IPS-11a (cell line): ENCODE results near the gene E2F7.

Experiments
- H3K4me3 ChIP-seq: one replicate; pipeline ENCODE4 v1.5.1; 2013; ENCODE audit warnings: low read depth, low read length, control low read depth

The E2F7 gene

DNA sequence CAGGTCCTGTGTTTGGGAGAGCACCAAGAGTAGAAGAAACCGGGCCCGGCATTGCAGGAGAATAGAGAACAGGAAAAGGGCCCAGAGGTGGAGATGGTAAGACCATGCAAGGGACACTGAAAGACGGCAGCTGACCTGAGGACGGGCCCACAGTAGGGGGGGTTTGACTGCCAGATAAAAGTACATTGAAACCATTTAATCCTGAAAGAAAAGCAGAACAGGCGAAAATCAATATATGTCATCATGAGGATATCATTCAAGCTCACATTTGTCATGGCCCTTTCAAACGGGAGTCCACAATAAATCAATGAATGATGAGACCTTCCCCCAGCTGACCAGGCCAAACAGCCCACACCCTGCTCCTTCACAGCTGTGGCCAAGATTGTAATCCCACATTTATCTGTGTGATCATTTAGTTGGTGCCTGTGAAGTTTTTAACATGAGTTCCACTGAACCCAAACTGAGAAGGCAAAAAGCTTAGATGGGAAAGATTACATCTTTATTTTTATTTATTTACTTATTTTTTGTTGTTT is 39.5 kb downstream of the E2F7 start:
- no peak overlapping the region for H3K4me3 ChIP-seq

DNA sequence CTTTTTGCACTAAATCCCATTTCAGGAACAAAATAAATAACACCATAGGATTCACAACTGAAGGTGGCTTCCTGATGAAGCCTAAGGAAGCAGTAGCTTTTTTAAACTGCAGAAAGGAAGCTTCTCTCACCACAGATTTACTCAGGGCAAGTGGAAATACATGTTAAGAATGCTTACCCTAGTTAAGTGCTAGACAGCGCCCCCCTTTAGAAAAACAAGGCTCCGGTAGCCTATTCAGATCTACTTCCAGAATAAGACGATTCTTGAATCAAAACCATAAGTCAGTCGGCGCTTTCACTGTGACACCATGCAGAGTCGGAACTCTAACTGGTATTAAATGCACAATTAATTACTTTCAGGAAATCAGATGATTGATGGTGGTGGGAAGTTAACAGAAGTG is 41.9 kb downstream of the E2F7 start:
- no peak overlapping the region for H3K4me3 ChIP-seq

DNA sequence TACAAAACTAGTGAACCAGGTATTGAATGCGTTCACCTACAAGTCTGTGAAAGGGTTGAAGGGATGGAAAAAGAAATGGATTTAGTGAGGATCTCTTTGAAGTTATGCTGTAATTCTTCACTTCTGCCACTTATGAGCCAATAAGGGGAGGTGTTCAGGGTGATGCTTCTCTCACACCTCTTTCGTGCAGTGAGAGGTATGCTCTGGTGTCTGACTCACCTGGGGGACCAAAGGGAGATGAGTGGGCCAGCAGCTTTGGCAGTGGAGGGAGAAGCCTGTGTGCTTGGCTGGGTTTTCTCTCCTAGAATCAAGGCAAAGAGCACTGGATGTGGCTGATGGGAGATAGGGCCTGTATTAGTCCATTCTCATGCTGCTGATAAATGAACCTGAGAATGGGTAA is 45.4 kb downstream of the E2F7 start:
- H3K4me3 ChIP-seq: no peak overlapping the region

DNA sequence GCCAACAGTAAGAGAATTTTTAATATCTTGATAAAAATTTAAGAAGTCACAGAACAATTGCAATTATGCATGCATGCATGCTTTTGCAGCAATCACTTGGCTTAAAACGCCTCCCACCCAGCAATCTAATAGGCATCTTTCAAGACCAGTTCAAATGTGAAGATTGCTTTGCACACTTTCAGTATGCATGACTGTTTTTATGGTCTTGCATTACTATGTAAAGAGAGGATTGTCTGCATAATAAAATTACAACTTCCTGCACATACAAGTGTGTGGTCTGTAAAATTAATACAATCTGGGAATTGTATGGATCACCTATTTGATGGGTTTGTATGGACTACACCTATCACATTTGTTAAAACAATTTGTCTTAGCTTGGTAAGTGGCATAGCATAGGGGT is 48.8 kb downstream of the E2F7 start:
- H3K4me3 ChIP-seq: no peak overlapping the region

DNA sequence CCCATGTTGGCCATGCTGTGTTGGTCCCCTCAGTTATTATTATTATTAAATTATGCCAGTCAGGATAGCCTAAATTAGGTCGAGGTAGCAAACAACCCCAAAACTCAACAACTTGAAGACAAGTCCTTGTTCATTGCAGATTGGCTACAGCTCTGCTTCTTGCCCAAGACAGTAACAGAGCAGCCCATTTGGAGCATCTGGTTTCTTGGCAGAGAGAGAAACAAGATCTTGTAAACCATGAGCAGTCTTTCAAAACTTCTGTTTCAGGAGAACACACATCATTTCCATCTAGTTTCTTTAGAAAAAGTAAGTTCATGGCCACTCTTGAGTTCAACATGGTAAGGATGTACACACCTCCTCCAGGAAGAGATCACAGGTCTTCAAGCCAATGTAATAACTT is 52.3 kb downstream of the E2F7 start:
- no peak overlapping the region for H3K4me3 ChIP-seq

DNA sequence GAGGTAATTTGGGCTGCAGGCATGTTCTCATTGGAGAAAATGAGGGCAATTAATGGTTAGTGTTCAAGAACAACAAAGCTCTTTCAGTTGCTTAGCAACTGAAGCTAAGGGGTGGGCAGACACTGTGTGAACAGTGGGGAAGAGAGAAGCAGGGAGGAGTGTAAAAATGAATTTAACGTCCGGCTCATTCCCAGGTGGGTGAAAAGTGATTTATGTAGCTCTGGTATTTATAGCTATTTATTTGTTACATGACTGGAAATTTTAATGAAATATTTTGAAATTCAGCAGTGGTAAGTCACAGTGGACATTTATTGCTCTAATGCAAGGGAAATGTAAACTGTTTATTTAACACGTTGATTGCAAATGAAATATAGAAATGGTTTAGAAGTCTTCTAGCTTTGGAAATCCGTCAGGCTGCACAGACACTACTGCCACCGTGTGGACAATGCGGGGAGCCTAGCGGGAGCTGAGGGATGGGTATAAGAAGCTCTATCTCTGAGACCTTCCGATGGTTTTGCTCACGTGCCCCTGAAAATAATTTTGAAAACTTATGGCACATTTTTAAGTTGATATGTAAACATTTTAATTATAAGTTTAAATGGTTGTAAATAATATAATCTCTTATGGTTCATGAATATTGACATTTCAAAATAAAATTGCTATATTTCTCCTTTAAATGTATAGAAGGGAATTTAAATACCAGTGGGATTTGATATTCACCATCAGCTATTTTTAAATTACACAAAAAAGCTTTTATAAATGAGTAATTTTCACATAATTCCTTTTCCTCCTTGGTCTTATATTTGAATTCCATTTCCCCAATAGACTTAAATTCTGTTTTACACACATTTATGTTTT is 54.4 kb downstream of the E2F7 start:
- no peak overlapping the region for H3K4me3 ChIP-seq

DNA sequence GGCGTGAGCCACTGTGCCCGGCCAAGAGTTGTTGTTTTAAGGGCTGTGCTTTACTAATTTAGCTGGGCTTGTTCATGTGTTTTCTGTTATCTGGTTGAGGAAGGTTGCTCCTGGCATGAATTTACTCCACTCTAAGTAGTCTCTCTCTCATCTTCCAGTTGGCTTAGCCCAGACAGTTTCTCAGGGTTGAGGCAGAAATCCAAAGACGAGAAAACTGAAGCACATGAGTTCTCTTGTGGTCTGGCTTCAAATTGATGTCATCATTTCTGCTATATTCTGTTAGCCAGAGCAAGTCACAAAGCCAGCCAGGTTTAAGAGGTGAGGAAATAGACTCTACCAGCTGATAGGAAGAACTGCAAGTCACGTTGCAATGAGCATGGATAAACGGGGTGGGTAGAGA is 57.9 kb downstream of the E2F7 start:
- H3K4me3 ChIP-seq: no peak overlapping the region

DNA sequence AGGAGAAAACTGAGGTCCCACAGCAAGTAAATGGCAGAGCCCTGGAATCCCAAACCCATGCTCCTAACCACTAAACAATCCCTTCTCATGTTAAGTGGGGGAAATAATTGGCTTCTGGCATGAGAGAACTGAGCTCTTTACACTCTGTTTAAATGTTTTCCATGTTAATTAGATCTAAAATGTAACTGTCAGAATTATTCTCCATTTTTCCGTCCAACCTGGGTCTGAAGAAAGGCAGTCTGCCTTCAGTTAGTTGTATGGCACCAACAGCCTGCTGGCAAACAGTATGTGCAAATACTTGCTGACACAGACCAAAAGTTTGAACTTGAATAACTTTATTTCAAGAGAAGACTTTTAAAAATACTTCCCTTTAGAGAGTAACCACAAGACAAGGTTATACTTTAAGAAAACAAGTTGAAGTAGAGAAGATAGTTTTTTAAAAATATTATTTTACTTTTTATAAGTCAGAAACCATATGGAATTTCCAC is 59.7 kb downstream of the E2F7 start:
- no peak overlapping the region for H3K4me3 ChIP-seq

DNA sequence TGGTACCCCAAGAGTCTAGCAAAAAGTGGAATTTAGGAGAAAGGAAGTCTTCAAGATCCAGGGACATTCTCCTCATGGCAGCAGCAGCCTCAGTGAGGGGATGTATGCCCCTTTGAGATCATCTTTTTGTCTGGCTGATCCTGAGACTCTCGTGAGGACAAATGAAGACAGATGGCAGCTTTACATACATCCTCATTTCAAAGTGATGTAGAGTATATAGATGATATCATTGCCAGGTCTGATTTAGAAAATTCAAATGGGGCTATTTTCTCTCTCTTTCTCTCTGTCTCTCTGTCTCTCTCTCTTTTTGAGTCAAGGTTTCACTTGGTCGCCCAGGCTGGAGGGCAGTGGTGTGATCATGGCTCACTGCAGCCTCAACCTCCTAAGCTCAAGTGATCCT is 61.5 kb downstream of the E2F7 start:
- H3K4me3 ChIP-seq: no peak overlapping the region

DNA sequence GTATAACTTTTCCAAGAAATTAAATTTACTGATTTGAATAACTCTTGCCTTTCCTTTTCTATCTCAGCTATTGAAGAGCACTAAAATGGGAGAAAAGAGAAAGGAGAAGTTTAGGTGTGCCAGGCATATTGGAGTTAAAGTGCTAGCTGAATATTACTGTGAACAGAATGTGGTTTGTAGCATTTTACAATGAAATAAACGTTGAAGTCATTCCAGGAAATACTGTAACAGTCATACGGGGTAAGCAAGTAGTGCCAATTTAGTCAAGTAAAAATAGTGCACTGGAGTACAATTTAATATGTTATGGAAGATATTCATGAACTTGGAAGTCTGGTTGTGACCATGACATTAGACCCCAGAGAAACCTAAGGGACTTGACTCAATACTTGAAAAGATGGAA is 62.1 kb downstream of the E2F7 start:
- H3K4me3 ChIP-seq: no peak overlapping the region

DNA sequence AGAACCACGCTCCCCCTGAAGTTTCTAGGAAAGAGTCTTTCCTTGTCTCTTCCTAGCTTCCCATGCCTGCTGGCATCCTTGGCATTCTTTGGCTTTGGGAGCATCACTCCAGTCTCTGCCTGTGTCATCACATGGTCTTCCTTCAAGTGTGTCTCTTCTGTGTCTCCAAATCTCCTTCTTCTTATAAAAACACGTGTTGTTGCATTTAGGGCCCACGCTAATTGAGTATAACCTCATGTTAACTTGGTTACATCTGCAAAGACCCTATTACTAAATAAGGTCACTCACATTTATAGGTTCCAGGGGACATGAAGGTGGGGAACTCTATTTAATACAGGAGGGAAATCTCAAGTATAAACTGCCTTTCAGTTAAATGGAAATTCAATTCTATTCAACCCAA is 63.0 kb downstream of the E2F7 start:
- H3K4me3 ChIP-seq: no peak overlapping the region

DNA sequence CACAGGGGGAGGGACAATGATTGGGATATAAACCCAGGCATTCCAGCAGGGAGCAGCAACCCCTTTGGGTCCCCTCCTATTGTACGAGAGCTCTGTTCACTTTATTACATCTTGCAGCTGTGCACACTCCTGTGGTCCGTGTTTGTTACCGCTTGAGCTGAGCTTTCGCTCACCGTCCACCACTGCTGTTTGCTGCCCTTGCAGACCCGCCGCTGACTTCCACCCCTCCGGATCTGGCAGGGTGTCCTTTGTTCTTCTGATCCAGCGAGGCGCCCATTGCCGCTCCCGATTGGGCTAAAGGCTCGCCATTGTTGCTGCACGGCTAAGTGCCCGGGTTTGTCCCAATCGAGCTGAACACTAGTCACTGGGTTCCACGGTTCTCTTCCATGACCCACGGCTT is 64.1 kb downstream of the E2F7 start:
- no peak overlapping the region for H3K4me3 ChIP-seq

DNA sequence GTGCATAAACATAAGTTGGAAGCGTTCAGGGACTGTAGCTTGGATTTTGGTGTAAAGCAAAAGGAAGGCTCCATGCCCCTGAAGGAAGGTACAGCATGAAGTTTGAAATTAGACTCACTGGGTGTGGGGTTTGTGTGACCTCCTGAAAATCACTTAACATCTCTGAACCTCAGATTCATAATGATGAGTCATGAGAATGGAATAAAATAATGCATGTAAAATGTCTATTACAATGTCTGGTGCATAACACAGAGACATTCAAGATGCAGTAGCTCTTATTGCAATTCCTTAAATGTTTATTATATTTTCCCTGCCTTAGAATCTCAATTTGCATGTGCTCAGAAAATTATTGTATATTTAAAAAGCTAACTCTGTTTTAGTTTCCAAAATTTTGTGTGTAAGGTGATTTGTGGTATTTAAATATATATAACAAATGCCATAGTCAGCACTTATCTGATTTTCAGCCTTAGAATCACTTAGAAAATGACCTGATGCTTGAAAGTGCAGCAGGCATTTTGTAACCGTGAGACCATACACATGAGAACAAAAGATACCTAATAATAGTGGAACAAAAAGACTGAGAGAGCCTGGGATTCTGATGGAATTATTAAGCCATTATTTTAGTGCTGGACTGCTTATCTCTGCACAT is 66.3 kb downstream of the E2F7 start:
- no peak overlapping the region for H3K4me3 ChIP-seq

DNA sequence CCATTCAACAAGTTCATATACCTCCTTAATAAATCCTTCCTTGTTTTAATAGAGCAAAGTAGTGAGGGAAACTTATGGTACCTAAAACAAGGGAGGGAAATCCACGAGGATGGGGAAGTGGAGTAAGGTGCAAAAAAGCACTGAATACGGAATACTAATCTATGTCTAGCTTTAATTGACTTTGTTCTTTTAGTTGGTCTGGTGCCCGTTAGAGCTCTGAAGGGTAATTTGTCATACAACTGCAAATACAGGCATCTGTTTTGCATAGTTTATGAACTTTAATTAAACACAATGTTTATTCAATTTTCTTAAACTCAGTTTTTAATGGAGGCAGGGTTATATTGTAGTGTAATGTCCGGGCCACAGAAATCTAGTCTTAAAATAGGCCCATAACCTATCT is 67.0 kb downstream of the E2F7 start:
- no peak overlapping the region for H3K4me3 ChIP-seq

DNA sequence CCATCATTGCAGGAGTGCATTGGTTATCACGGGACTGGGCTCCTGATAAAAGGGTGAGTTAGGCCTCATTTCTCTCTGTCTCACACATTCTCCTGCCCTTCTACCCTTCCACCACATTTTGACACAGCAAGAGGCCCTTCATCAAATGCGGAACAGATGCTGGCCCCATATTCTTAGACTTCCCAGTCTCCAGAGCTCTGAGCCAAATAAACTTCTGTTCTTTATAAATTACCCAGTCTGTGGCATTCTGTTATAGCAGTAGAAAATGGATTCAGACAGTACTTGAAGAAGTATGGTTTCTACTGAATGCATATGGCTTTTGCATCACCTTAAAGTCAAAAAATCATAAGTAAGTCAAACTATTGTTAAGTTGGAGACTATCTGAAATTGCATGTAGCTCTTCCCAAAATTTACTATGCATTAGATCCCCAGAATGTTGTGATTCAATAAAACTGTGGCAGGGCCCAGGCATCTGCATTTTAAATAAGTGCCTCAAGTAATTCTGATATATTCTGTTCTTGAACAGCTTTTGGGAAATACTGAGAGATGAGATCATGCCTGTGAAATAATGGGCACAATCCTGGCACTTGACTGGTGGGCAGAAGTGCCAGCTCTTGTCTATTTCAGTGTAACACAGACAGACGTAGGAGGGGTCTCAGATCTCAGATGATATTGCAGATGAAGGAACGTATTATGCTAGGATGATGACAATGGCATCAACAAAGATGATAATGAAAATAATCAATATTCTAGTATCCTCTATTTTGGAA is 68.2 kb downstream of the E2F7 start:
- H3K4me3 ChIP-seq: no peak overlapping the region

DNA sequence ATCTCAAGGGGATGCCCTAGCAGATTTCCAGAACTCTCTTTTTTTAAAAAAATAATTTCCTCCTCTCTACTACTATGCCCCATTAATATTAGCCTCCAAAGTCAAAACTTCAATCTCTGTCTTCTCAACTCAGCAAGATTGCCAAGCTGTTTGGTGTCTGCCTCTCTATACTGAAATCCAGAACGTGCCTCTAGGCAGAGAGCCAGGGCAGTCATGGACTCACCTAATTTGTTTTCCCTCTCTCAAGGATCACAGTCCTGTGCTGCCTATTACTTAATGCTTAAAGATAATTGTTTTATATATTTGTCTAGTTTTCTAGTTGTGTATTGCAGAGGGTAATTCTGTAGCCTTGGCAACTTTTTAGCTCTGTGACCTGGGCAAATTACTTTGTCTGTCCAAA is 74.7 kb downstream of the E2F7 start:
- H3K4me3 ChIP-seq: no peak overlapping the region

DNA sequence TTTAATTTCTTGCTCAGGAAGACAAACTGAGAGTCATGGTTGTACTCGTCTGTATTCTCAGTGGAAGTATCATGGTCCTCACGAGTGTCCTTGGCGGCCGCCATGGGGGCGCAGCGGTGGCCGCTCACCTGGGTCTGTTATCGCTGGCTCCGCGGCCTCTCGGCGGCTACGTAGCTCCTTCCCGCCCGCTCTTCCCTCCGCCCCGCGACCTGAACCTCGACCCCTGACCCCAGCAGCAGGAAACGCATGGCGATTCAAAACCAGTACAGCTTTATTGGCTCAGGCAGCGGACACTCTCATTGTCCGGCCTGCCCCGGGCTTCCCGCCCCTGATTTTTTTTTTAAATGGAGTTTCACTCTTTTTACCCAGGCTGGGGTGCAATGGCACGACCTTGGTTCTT is 80.8 kb downstream of the E2F7 start:
- H3K4me3 ChIP-seq: no peak overlapping the region

DNA sequence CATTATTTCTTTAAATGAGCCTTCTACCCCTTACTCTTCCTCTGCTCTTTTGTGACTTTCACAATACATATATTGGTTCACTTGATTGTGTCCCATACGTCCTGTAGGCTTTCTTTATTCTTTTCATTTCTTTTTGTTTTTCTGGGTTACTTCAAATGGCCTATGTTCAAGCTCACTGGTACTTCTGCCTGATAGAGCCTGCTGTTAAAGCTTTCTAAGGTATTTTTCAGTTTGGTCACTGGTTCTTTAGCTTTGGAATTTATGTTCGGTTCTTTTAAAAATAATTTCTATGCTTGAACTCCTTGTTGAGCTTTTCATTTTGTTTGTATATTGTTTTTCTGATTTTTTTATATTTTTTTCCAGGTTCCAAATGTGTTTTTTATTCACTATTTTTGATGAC is 81.9 kb downstream of the E2F7 start:
- no peak overlapping the region for H3K4me3 ChIP-seq

DNA sequence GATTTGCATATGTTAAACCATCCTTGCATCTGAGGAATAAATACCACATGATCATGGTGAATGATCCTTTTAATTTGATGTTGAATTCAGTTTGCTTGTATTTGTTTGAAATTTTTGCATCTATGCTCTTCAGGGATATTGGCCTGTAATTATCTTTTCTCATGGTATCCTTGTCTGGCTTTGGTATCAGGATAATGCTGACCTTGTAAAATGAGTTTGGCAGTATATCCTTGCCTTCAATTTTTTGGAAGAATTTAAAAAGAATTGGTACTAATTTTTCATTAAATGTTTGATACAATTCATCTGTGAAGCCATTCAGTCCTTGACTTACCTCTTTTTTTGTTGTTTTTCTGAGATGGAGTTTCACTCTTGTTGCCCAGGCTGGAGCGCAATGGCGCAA is 85.2 kb downstream of the E2F7 start:
- no peak overlapping the region for H3K4me3 ChIP-seq

DNA sequence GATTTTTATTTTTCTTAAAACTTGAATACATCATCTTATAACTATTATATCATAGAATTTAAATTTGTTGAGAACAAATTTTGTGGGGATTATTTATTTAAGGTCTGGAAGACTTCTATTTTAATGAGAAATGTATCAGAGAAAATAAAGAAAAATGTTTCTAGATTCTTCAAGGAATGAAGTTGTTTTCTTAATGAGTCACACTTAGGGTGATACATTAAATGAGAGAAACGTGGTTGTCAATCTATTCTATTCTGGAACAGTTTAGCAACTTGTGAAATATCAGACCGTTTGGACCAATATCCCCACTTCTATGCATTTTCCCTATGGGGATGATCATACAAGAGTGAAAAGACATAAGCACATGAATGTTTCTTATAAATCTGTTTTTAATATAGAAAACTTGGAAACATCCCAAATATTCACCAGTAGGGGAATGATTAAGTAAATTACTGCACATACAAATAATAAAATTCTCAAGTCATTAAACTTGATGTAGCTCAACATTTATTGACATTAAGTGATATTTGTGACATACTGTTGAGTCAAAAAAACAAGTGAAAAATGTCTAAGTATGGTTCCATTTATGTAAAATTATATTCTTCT is 88.5 kb downstream of the E2F7 start:
- H3K4me3 ChIP-seq: no peak overlapping the region
